Cardiac fibroblast (primary cell): Measurements from ENCODE around the gene KARS1.

Source experiments
- DNase-seq, 2 donors: peaks; one replicate each; pipeline versions ENCODE4 v3.0.0 to v3.0.0-alpha.2; 2010; ENCODE audit warnings: low read depth in 2 of 2
- H3K4me3 ChIP-seq, 2 donors: replicated peaks in 1 of 2; 1 replicate in 1 of 2; 2 replicates in 1 of 2; pipeline ENCODE4 v1.5.1; 2011; ENCODE audit warnings: low read depth in 2 of 2, low read length in 2 of 2, mild to moderate bottlenecking in 2 of 2, moderate library complexity in 1 of 2
- TF ChIP-seq, protein P1 (sequence below): IDR thresholded peaks from one replicate; pipeline ENCODE4 v1.5.1; 2011; ENCODE audit warnings: low read depth, mild to moderate bottlenecking, low read length, inconsistent platforms

The KARS1 gene

DNA sequence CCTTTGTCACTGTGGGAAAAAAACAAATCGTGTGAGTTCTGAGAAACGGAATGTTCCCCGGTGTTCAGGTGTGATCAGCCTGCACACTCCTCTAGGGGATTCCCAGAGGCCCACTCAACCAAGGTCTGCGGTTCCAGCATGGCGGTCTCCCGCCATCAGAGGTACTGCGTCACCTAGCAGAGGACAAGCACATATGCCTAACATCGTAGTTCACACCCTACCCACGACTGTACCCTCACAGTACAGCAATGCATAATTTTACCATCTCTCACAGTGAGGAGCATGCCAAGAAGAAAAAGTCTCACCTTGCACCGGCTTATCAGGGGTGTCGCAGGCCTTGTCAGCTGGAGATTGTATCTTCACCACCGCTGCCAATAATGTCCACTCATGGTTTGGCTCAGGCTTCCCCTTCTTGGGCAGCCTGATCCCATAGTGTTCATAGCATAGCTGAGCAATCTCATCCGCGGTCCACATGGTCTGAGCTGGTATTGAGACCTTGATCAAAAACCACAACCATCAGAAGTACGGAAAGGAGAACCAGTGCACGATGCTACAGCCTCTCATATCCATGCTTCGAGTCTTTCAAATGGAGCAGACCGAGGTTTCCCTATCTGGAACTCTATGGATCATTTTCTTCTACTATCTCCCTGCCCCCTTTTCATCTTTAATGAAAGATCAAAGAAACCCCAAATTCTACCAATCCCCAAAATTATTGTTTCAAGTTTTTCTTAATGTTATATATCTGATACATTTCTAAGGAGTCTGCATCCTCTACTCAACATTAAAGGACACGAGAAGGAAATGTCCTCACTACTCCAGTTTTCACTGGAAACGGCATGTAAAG lies 26.9 kb downstream of the KARS1 start:
- no peak for DNase-seq
- no peak overlapping the region for H3K4me3 ChIP-seq
- TF ChIP-seq, protein P1, sequence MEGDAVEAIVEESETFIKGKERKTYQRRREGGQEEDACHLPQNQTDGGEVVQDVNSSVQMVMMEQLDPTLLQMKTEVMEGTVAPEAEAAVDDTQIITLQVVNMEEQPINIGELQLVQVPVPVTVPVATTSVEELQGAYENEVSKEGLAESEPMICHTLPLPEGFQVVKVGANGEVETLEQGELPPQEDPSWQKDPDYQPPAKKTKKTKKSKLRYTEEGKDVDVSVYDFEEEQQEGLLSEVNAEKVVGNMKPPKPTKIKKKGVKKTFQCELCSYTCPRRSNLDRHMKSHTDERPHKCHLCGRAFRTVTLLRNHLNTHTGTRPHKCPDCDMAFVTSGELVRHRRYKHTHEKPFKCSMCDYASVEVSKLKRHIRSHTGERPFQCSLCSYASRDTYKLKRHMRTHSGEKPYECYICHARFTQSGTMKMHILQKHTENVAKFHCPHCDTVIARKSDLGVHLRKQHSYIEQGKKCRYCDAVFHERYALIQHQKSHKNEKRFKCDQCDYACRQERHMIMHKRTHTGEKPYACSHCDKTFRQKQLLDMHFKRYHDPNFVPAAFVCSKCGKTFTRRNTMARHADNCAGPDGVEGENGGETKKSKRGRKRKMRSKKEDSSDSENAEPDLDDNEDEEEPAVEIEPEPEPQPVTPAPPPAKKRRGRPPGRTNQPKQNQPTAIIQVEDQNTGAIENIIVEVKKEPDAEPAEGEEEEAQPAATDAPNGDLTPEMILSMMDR, result no peak

DNA sequence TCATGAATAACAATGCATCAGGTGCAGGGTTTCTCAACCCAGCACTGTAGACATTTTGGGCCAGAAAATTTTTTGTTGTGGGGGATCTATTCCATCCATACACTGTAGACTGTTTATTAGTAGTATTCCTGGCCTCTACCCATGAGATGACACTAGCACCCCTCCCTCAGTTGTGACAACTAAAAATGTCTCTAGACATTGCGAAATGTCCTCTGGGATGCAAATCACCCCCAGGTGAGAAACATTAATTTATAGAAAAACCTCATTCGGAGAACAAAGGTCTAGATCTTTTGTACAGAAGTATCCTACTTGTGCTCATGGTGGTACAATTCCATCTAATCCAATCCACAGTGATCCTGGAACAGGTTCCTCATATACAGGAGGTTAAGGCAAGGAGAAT lies 28.7 kb downstream of the KARS1 start:
- TF ChIP-seq, protein P1, result no peak
- DNase-seq, result no peak
- H3K4me3 ChIP-seq, result no peak overlapping the region

DNA sequence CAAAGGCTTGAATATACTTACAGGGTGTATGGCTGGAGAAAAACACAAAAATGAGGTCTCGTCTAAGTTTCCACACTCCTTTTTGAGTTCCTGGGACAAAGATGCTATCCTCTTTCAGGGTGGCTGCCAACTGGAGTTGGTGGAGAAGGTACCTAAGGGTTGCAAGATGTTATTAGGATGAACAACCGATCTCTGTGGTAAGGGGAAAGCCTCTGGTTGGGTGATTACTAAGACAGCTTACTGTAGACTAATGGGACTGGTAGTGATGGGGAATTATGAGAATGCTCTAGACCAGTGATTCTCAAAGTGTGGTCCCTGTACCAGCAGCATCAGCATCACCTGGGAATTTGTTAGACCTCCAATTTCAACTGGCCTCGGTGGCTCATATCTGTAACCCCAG lies 30.3 kb downstream of the KARS1 start:
- no peak overlapping the region for H3K4me3 ChIP-seq
- DNase-seq, result no peak
- TF ChIP-seq, protein P1, result no peak

DNA sequence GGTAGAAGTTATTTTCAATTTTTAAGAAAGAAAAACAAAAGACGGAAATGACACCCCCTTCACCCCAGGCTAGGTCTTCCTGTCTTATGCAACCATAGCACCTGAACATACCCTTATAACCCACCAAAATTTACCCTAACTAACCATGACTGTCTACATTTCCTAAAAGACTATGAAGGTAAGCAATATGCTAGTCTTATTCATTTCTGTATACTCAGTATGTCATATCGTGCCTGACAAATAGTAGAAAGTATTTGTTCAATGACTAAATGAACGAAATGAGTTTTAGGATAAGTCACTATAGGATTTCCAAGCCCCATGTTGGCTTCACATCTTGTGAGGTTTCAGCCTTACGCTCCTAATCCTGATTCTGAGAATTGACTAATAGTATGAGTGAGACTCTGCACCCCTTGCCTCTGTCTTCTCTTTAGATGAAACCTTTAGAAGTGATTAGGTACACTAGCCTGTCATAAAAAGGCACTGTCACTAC lies 30.9 kb downstream of the KARS1 start:
- DNase-seq, result no peak
- H3K4me3 ChIP-seq, result no peak overlapping the region
- TF ChIP-seq, protein P1, result no peak

DNA sequence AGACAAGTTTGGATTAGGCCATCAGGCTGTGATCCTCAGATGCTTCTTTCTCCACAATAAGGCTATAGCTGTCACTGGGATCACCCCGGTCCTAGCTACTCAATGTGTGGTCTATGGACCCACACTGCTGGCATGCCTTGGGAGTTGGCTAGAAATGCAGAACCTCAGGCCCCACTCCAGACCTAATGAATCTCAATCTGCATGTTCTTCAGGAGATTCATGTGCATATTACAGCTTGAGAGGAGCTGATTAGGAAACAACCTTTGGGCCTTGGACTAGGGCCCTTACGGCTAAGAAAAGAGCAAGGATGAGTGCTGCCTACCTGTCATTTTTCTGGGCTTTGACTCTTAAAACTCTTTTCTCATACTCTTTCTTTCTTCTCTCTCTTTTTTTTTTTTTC lies 31.8 kb downstream of the KARS1 start:
- no peak for DNase-seq
- no peak overlapping the region for H3K4me3 ChIP-seq
- TF ChIP-seq, protein P1, result no peak

DNA sequence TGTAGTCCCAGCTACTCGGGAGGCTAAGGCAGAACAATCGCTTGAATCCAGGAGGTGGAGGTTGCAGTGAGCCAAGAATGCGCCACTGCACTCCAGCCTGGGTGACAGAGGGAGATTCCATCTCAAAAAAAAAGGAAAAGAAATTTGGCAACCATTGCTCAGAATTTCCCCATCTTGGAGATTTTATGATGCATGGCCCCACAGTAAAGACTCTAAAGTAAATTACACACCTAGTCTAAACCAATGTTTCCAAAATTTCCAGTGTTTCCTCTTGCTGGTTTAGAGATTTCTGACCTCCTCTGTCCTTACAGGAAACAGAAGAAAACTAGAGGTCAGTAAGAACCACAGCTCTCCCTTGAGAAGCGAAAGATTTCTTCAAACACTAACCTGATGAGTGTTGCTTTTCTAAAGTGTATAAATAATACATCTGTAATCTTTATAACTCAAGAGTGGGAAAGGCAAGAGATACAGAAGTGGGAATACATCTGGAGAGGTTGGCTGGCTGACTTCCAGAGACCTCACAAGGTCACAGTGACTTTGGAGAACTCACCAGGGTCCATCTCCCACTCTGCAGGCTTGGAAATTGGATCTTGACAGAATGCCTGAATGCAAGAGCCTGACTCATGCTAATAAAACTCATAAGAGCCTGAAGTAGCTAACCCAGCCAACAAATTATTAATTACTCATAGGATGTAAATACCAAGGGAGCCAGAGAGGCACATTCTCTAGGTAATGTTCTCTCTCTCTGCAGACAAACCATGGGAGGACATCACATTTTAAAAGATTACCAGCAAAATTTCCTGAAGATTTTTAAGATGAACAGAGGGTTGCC lies 33.2 kb downstream of the KARS1 start:
- no peak overlapping the region for H3K4me3 ChIP-seq
- DNase-seq, result peak; percentile 54 to 73
- TF ChIP-seq, protein P1, result no peak
